Peyer's patch (tissue), 4 donors: ENCODE data around the gene KCNA10. TPM values are rescaled to one million over a fixed set of nuclear protein-coding genes. Genes with fewer than 3 reads are reported as not detected.

Experiments
- DNase-seq, 3 donors: peaks; one replicate each; pipeline ENCODE4 v3.0.0-alpha.2; 2017 to 2019
- H3K27ac ChIP-seq, 4 donors: fragments of 200-600 bp; sonication (generic); one replicate each; pipeline ENCODE4 v1.5.1; 2016 to 2019
- H3K27me3 ChIP-seq, 2 donors: fragments of 200-600 bp; sonication (generic); one replicate each; pipeline ENCODE4 v1.5.1; 2019
- H3K36me3 ChIP-seq, 3 donors: fragments of 200-600 bp; sonication (generic); one replicate each; pipeline ENCODE4 v1.5.1; 2016 to 2019
- H3K4me1 ChIP-seq, 4 donors: fragments of 200-600 bp; sonication (generic); one replicate each; pipeline ENCODE4 v1.5.1; 2016 to 2019
- H3K4me3 ChIP-seq, 4 donors: fragments of 200-600 bp; sonication (generic); 1 replicate in 3 of 4; 2 replicates in 1 of 4; pipeline ENCODE4 v1.5.1; 2016 to 2019; ENCODE audit warnings: mild to moderate bottlenecking in 1 of 4
- H3K9me3 ChIP-seq, 4 donors: fragments of 200-600 bp; sonication (generic); one replicate each; pipeline ENCODE4 v1.5.1; 2016 to 2019; ENCODE audit warnings: mild to moderate bottlenecking in 1 of 4
- CTCF ChIP-seq, 6 experiments: fragments of 450-650 bp in 4 of 6; fragments of 200-600 bp in 2 of 6; sonication (generic) in 1 of 6; IDR thresholded peaks; one replicate each; pipeline ENCODE4 v1.5.1; 2017 to 2019; ENCODE audit warnings: antibody characterized with exemption in 6 of 6, mild to moderate bottlenecking in 3 of 6, moderate library complexity in 1 of 6
- POLR2A ChIP-seq, 2 donors: fragments of 450-650 bp; IDR thresholded peaks; one replicate each; pipeline ENCODE4 v1.5.1; 2017; ENCODE audit warnings: antibody characterized with exemption in 2 of 2, mild to moderate bottlenecking in 2 of 2, moderate library complexity in 2 of 2
- total RNA-seq, 4 donors: library from RNA; depleted of rRNA; stranded (reverse); fragments of >200 nt; gene quantifications; one replicate each; pipeline ENCODE4 v1.1.0, GENCODE V29; 2016

KCNA10 gene
- total RNA-seq, 4 donors from 2014 or later, result not detected

DNA sequence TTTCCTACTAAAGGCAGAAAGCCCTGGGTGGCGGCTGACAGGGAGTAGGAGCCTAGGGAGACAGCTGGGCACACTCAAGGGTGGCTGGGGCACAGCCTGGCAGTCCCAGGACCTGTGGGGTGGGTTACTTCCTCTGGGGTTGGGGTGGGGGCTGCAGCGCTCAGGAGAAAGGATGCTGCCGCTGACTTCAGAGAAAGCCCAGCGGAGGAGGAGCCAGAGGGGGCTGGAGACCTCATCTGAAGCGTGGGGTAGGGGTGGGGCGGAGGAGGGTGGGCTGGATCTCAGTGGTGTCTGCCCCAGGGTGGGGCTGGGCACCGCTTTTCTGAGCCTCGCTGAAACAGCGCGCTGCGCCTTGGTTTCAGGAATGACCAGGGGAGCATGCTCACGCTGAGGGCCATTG lies 30.8 kb downstream of the KCNA10 start:
- Histone ChIP-seq H3K4me1 (no peaks in the 10 kb centered on the region), H3K9me3 (no peaks in the 10 kb centered on the region), H3K27me3 (no peaks in the 10 kb centered on the region), H3K27ac (no peak overlapping the region), H3K4me3 (no peak overlapping the region), H3K36me3 (no peaks in the 10 kb centered on the region)
- no peak for TF ChIP-seq CTCF (IDR thresholded peaks at IDR 0.05)
- no peak for TF ChIP-seq POLR2A (IDR thresholded peaks at IDR 0.05)
- DNase-seq, result no peak

- H3K27ac ChIP-seq, result no peak overlapping the region
- no peaks in the 10 kb centered on the region for H3K36me3 ChIP-seq
- H3K4me3 ChIP-seq, result no peak overlapping the region
- no peaks in the 10 kb centered on the region for H3K4me1 ChIP-seq
- H3K9me3 ChIP-seq, result no peaks in the 10 kb centered on the region
- no peak for DNase-seq
- no peaks in the 10 kb centered on the region for H3K27me3 ChIP-seq
- TF ChIP-seq CTCF (IDR thresholded peaks at IDR 0.05) (no peak), POLR2A (IDR thresholded peaks at IDR 0.05) (no peak)
Observed at GRCh38 chr1:110487726-110488125, 31.2 kb downstream of the KCNA10 start.

GRCh38 chr1:110485725-110486124 lies 33.2 kb downstream of the KCNA10 start:
- Histone ChIP-seq H3K27me3 (no peaks in the 10 kb centered on the region), H3K4me1 (no peaks in the 10 kb centered on the region), H3K9me3 (no peaks in the 10 kb centered on the region), H3K4me3 (no peak overlapping the region), H3K27ac (no peak overlapping the region), H3K36me3 (no peaks in the 10 kb centered on the region)
- no peak for TF ChIP-seq CTCF (IDR thresholded peaks at IDR 0.05)
- no peak for TF ChIP-seq POLR2A (IDR thresholded peaks at IDR 0.05)
- no peak for DNase-seq

- no peaks in the 10 kb centered on the region for H3K27me3 ChIP-seq
- no peaks in the 10 kb centered on the region for H3K4me1 ChIP-seq
- TF ChIP-seq POLR2A (IDR thresholded peaks at IDR 0.05) (no peak), CTCF (IDR thresholded peaks at IDR 0.05) (no peak)
- no peaks in the 10 kb centered on the region for H3K9me3 ChIP-seq
- H3K4me3 ChIP-seq, result no peak overlapping the region
- no peaks in the 10 kb centered on the region for H3K36me3 ChIP-seq
- DNase-seq, result no peak
- H3K27ac ChIP-seq, result no peak overlapping the region
Observed at GRCh38 chr1:110484801-110485200, 34.2 kb downstream of the KCNA10 start.

DNA sequence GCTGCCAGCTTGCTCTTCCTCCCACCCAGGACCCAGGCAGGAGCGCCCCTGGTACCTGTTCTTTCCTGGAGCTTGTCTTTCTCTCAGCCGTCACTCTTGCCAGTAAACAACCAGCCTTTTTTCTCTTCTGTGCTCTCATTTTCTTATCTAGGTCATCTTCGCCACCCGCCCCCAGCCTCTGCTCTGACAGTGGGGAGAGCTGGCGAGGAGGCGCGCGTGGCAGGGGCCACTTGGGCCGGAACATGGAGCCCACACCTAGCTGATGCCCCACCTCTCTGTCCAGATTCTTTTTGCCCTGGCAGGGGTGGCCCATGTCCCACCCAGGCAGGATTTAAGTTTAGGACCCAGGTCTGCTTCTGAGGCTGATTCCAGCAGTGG lies 35.7 kb downstream of the KCNA10 start:
- Histone ChIP-seq H3K27me3 (no peaks in the 10 kb centered on the region), H3K4me3 (no peak overlapping the region), H3K9me3 (no peaks in the 10 kb centered on the region), H3K36me3 (no peaks in the 10 kb centered on the region), H3K4me1 (no peaks in the 10 kb centered on the region), H3K27ac (no peak overlapping the region)
- DNase-seq, result no peak
- TF ChIP-seq CTCF (IDR thresholded peaks at IDR 0.05) (no peak), POLR2A (IDR thresholded peaks at IDR 0.05) (no peak)

DNA sequence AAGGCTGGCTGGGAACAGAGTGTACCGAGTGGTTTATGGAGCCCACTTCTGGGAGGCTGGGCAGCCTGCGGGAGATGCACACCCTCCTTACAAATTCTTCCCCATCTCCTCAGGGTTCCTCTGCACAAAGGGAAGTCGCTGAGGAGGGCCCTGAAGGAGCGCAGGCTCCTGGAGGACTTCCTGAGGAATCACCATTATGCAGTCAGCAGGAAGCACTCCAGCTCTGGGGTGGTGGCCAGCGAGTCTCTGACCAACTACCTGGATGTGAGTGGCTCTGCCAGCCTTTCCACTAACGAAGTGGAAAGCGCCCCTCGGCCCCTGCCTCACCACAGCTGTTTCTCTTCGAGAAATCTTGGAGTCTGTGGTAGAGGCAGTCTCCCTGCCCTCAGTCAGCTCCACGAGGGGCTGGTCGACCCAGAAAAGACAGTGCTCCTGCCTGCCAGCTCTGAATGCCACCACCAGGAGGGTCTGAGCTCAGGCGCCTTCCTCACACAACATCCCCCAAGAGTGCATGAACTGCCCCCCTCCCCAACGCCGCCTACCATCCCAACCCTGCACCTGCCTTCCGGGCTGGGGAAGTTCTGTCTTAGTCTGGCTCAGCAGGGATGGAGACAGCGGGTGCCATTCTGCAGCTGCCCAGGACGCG lies 36.2 kb downstream of the KCNA10 start:
- TF ChIP-seq CTCF (IDR thresholded peaks at IDR 0.05) (no peak), POLR2A (IDR thresholded peaks at IDR 0.05) (no peak)
- no peaks in the 10 kb centered on the region for H3K36me3 ChIP-seq

More for the DNA sequence above, 36.2 kb downstream of the KCNA10 start:
- H3K27ac ChIP-seq, result no peak overlapping the region
- H3K4me3 ChIP-seq, result no peak overlapping the region
- H3K9me3 ChIP-seq, result no peaks in the 10 kb centered on the region
- no peaks in the 10 kb centered on the region for H3K27me3 ChIP-seq
- no peaks in the 10 kb centered on the region for H3K4me1 ChIP-seq
- no peak for DNase-seq
